GM19463 (cell line): ENCODE data around the gene SLC16A6.
"Not testable (repeated sequence)": the region's sequence is repeated elsewhere in the genome, so short reads cannot be mapped to it uniquely, and the experiment has no call there.

Experiments used
- ATAC-seq: cut with Tn5 transposase; IDR thresholded peaks from one replicate; pipeline ENCODE4 v1.9.1; 2021; ENCODE audit warnings: mild to moderate bottlenecking, moderate library complexity; ENCODE audit not compliant: unreplicated experiment

Gene SLC16A6

DNA sequence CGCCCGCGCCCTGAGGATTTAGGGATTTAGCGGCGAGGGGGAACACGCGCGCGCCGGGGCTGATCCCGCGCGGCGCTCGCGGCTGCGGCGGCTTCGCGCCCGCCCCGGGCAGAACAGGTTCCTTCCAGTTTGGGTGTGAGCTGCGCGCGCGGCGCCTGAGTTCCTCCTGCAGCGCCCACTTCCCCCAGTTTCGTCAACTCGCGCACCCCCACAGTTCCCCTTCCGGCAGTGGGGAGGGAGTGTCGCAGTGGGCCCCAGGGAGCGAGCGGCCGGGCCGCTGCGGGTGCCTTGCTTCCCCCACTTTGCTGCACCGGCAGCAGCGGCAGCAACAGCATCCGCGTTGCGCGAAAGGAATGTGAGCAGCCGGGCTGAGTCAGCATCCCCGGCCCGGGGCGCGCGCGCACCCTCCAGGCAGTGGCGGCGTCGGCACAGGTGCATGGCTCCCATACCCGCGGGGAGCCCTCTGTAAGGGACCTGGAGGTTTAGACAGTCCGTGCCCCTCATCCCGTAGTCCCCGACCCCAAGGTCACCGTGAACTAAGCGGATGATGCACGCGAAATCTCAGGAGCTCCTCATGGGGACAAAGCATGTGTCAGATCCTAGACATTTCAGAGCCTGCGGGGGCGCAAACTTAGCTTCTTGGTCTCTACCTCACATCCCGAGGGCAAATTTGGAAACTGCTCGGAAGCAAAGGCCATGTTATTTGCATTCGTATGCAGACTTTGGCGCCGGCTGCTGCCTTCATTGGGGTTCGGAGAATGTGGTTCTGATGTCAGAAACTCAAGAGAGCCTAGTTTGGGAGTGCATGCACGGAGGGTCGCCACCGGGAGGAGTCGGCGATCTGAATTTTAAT lies 1.1 kb upstream of the SLC16A6 start:
- ATAC-seq = peak; percentile 52

- no peak for ATAC-seq
Observed at GRCh38 chr17:68290268-68290954, 516 bp downstream of the SLC16A6 start.

DNA sequence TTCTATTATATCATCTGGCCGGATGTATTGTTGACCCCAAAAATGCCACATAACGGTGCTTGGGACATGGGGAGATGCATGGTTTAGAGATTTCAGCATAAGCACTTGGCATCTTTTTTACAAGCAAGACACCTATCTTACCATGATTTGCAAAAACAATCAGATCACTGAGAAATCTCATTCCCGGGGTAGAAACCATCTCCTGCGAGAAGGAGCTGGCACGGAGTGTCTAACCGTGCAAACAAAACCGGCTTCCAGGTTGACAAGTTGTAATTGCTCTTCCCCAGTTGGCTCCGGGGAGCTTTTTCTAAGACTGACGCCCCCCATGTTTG lies 1.0 kb downstream of the SLC16A6 start:
- no peak for ATAC-seq

DNA sequence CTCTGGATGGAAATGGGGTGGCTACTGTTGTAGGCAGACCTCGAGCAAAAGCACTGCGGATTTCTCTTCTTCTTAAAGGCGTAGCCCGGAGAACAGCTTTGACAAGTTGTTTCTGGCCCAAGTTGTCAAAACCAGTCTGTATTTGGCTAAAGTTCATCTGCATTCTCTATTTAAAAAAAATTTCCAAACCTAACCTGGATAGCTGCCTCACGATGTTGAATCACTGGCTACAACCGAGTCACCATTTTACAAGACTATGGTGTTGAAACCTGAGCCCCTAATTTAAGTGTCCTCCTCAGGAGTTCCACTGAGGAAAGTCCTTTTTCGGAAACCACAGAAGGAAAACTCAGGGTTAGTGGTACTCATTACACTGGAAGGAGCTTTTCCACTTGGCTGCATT lies 1.5 kb downstream of the SLC16A6 start:
- ATAC-seq = no peak

DNA sequence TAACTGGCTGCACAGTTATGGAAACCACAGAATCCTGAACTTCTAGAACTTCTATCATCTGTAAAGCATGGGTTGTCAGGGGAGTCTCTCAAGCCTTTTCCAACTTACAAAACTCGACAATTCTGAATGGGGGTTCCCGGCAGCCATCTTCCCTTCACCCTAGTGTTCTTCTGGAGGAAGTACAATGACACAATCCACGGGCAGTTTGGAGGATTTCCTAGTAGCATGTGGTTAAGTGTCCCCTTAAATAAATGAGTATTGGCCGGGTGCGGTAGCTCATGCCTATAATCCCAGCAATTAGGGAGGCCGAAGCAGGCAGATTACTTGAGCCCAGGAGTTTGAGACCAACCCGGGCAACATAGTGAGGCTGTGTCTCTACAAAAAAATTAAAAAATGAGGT lies 2.1 kb downstream of the SLC16A6 start:
- ATAC-seq = no peak

DNA sequence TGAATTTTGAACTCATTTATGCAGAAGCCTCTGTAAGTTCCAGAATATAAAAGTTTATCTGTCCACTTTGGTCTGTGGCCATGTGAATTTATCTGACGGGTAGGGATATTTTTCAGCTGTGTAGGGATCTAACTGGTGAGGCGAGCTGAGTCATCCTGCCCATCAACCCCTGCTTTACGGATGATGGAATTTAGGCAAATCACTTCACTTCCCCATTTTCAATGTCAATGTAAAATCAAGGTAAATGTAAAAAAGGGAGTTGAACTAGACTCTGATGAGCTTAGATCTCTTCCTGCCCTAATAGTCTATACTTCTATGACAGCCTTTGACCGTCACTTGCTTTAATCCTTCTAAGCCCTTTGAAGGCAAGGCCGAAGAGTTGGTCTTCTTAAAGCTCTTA lies 2.6 kb downstream of the SLC16A6 start:
- no peak for ATAC-seq

GRCh38 chr17:68281965-68282364 lies 9.0 kb downstream of the SLC16A6 start:
- ATAC-seq = not testable (repeated sequence)

GRCh38 chr17:68277807-68278206 lies 13.1 kb downstream of the SLC16A6 start:
- ATAC-seq = no peak

GRCh38 chr17:68276339-68276738 lies 14.6 kb downstream of the SLC16A6 start:
- not testable (repeated sequence) for ATAC-seq

DNA sequence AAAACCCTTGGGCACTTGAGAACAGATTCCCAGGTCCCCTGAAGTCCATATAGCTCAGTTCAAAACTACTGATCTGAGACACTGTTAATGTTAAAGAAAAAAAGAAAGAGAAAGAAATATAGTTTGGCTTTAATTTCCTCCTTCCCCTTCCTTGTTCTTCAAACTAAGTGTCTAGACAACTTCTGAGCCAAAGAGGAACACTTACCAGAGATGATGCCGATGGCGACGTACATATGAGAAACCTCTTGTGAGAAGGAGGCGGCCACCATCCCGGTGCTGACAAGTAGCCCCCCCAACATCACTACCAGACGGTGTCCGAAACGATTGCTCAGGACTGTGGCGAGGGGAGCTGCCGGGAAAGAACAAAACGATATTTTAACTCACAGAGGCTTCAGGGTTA lies 17.2 kb downstream of the SLC16A6 start:
- no peak for ATAC-seq

DNA sequence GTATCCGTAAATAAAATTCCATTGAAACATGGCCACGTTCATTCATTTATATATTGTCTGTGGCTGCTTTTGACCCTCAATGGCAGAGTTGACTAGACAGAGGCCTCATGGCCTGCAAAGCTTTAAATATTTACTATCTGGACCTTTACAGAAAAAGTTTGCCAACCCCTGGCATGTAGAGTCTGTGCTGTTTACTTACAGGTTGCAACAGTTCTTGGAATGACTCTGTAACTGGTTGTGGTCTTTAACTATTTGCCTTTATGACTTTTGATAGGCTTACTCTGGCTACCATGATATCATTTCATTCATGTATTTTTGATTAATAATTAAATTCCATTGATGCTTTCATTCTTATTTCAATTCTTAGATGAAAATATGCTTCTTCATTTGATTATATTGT lies 25.1 kb downstream of the SLC16A6 start:
- ATAC-seq = not testable (repeated sequence)

- not testable (repeated sequence) for ATAC-seq
Observed at GRCh38 chr17:68263101-68263681, 27.7 kb downstream of the SLC16A6 start.

- not testable (repeated sequence) for ATAC-seq
Observed at GRCh38 chr17:68262467-68262866, 28.5 kb downstream of the SLC16A6 start.

DNA sequence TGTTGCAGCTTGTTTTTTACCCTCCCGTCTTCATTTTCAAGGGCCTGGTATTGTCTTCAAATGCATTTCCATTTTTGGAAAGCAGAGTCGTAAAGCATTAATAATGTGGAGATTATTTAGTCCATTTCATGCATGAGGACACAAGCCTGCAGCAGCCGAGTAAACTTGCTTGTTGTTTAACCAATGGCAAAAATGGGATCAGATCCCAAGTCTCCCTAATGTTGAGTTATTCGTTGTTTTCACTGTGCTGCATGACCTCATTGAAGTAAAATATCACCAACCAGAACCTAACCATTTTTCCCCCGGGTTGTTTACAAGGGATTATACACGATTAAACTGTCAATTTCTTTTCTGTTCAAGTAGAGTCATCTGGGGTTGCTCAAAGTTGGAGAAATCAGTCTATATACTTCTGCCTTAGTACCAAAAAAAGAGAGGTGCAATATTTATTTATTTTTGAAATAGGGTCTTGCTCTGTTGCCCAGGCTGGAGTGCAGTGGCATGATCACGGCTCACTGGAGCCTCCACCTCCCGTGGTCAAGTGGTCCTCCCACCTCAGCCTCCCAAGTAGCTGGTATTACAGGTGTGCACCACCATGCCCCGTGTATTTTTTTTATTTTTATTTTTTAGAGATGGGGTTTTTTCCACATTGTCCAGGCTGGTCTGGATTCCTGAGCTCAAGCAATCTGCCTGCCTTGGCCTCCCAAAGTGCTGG lies 30.7 kb downstream of the SLC16A6 start:
- no peak for ATAC-seq

DNA sequence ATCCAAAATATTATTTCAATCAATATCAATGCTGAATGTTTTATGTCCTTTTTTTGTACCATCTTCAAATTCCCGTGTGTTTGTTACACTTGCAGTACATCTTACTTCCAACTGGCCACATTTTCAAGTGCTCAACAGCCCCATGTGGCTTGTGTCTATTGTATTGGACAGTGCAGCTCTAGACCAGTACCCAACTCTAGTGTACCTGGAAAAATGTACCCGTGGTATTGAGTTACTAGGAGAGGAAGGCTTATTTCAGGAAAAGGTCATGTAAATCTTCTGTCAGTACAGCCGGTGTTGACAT lies 31.3 kb downstream of the SLC16A6 start:
- not testable (repeated sequence) for ATAC-seq

- ATAC-seq = peak; percentile 93
Observed at GRCh38 chr17:68258890-68259647, 31.9 kb downstream of the SLC16A6 start.

DNA sequence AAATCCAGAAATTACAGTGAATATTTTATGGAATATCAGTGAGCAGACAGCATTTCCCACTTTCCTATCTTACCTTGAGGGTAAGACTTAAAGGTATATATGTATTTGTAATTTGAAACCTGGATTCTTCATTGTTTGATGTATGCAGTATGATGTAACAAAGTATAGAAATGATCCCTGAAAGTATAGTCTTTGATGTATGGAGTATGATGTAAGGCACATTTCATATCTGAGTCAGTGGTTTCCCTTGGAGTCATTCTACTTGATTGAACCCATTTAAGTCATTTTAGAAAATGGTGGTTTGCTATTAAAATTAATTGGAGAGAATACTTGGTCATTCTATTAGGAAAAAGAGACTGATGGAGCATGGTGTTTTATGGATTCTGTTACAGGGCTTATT lies 33.0 kb downstream of the SLC16A6 start:
- ATAC-seq = no peak

DNA sequence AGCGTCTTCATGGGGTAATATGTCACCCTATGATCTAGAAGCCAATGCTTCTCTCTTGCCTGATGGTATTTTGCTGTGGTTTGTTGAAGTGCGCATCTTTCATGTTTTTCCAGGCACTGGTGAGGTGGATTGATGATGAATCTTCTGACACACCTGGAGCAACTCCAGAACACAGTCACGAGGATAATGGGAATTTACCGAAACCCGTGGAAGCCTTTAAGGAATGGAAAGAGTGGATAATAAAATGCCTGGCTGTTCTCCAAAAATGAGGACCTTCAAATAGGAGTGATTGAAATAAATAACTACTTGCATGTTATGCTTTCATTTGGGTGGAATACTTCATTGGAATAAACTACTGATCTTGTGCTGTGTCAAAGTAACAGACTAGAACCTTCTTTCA lies 34.2 kb downstream of the SLC16A6 start:
- not testable (repeated sequence) for ATAC-seq

GRCh38 chr17:68255731-68256538 lies 35.0 kb downstream of the SLC16A6 start:
- ATAC-seq = no peak

DNA sequence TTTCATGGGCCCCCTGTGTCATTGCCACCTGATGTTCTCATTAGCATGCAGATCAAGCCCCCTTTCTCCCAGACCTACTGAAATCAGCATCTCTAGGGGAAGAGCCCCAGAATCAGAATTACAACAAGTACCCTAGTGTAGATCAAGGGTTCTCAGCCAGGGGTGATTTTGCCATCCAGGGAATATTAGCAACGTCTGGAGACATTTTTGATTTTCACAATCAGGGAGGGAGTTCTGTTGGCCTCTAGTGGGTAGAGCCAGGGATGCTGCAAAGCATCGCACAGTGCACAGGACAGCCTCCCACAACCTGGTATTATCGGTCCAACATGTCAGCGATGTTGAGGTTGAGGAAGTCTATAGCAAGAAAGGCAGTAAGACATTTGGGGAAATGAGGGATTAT lies 35.8 kb downstream of the SLC16A6 start:
- ATAC-seq = no peak
